Fibroblast of mammary gland (primary cell): ENCODE data around the gene MYL10.
"Not testable (repeated sequence)": the region's sequence is repeated elsewhere in the genome, so short reads cannot be mapped to it uniquely, and the experiment has no call there.

Experiments
- DNase-seq: peaks from one replicate; pipeline ENCODE4 v3.0.0-alpha.2; 2010; ENCODE audit warnings: low read depth
- H3K4me3 ChIP-seq: 2 replicates; pipeline ENCODE4 v1.5.1; 2011; ENCODE audit warnings: low read depth, mild to moderate bottlenecking, low read length, moderate library complexity; ENCODE audit not compliant: control insufficient read depth
- CTCF ChIP-seq: conservative IDR thresholded peaks from 2 replicates; pipeline ENCODE4 v1.5.1; 2011; ENCODE audit warnings: low read depth, low read length, inconsistent platforms; ENCODE audit not compliant: control insufficient read depth, insufficient read depth

MYL10 gene

DNA sequence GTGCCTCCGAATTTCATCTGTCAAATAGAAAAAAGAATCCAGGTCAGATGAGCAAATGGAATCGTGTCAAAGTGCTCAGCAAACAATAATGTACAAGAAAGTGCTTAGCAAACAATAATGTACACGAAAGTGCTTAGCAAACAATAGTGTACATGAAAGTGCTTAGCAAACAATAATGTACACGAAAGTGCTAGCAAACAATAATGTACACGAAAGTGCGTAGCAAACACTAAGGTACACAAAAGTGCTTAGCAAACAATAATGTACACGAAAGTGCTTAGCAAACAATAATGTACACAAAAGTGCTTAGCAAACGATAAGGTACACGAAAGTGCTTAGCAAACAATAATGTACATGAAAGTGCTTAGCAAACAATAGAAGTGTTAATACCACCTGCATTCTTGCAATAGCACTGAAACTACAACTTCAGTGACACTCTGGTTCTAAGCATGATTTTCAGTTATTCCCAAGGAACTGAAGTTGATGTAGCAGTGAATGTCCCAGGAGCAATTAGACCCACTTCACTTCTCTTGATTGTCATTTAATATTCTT, 33.4 kb upstream of the MYL10 start:
- TF ChIP-seq CTCF, result no peak
- DNase-seq, result no peak
- H3K4me3 ChIP-seq, result no peak overlapping the region

DNA sequence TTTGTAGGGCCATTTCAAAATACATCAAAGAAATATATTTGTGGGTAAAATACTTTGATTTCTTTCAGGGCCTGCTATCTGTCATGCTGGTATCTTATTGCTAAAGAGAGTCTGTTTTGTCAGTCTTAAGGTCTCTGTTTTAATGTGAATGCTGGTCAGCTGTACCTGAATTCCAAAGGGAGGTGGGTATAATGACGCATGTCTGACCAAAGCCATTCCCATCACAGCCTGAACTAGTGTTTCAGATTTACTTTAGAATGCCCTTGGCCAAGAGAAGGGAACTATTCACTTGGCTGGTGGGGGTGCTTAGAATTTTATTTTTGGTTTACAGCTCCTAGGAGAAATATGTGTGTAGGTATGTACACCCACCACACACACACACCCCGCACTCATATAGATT, 30.6 kb upstream of the MYL10 start:
- H3K4me3 ChIP-seq, result no peak overlapping the region
- DNase-seq, result no peak
- TF ChIP-seq CTCF, result no peak

- TF ChIP-seq CTCF, result no peak
- no peak for DNase-seq
- no peak overlapping the region for H3K4me3 ChIP-seq
Measured at GRCh38 chr7:101657171-101657570, 28.1 kb upstream of the MYL10 start.

DNA sequence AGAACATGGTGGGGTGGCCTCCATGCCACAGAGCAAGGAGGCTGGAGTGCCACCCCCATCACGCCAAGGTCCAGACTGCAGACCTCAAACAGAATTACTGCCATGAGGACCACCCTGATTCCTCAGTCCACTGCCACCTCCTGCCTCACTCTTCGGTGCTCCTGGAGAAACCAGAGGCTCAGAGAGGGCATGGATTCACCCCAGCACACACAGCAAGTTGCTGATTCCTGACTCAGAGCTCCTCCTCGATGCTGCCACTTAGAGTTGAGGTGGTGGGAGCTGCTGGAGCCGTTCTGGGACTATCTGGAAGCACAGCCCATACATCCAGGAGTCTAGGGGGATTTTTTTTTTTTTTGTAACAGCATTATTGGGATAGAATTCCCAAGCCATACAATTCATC, 22.0 kb upstream of the MYL10 start:
- TF ChIP-seq CTCF, result no peak
- no peak overlapping the region for H3K4me3 ChIP-seq
- no peak for DNase-seq

GRCh38 chr7:101650579-101651081, 21.5 kb upstream of the MYL10 start:
- no peak overlapping the region for H3K4me3 ChIP-seq
- DNase-seq, result no peak
- TF ChIP-seq CTCF, result no peak

GRCh38 chr7:101647876-101648275, 18.8 kb upstream of the MYL10 start:
- DNase-seq, H3K4me3 ChIP-seq: not testable (repeated sequence)

GRCh38 chr7:101645951-101646350, 16.9 kb upstream of the MYL10 start:
- DNase-seq, result no peak
- H3K4me3 ChIP-seq, result no peak overlapping the region
- no peak for TF ChIP-seq CTCF

- no peak for TF ChIP-seq CTCF
- no peak overlapping the region for H3K4me3 ChIP-seq
- no peak for DNase-seq
Measured at GRCh38 chr7:101644879-101645278, 15.8 kb upstream of the MYL10 start.

DNA sequence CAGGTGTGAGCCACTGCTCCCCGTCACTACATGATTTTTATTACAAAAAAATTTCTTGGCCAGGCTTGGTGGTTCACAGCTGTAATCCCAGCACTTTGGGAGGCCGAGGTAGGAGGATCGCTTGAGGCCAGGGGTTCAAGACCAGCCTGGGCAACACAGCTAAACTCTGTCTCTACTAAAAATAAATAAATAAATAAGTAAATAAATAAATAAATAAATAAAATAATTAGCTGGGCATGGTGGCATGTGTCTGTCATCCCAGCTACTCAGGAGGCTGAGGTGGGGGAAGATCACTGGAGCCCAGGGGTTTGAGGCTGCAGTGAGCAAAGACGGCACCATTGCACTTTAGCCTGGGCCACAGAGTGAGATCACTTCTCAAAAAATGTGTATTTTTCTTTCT, 10.0 kb upstream of the MYL10 start:
- H3K4me3 ChIP-seq, DNase-seq: not testable (repeated sequence)
